ENCODE measurements around the gene NLRP11. TPM values are rescaled to one million over a fixed set of nuclear protein-coding genes. Genes with fewer than 3 reads are reported as not detected.

Gene NLRP11
- total and polyA plus RNA-seq, 2 of the 4 experiments (the other 2 are of a cell fraction): not detected

GRCh38 chr19:55738302-55738701 is 93.5 kb downstream of the NLRP11 start, which contains the start of gene NLRP9:
TSS of gene NLRP9 (minus strand) at chr19:55738402. CDS start at chr19:55738374, 28 bp downstream.
- POLR2A ChIA-PET (ENCODE audit: unreplicated experiment): no interaction called here
- H4K20me1 ChIP-seq (ENCODE audit: insufficient read depth, low read length): no peaks in the 10 kb centered on the region
- TF ChIP-seq RFX5 (IDR thresholded peaks at IDR 0.05; ENCODE audit: low read depth, low read length) (no peak), CHD1 (IDR thresholded peaks at IDR 0.05; ENCODE audit: low read depth, low read length) (no peak), MAFK (IDR thresholded peaks at IDR 0.05; ENCODE audit: low read depth, low read length) (no peak), BHLHE40 (IDR thresholded peaks at IDR 0.05; ENCODE audit: low read depth, low read length) (no peak)
- TF ChIP-seq, protein P1, sequence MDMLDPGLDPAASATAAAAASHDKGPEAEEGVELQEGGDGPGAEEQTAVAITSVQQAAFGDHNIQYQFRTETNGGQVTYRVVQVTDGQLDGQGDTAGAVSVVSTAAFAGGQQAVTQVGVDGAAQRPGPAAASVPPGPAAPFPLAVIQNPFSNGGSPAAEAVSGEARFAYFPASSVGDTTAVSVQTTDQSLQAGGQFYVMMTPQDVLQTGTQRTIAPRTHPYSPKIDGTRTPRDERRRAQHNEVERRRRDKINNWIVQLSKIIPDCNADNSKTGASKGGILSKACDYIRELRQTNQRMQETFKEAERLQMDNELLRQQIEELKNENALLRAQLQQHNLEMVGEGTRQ (IDR thresholded peaks at IDR 0.05; ENCODE audit: low read depth, low read length): no peak
- no peak within 1 kb of the TSS for H4K91ac ChIP-seq (ENCODE audit: insufficient read depth, low read depth, low read length)
- CTCF ChIA-PET: no interaction called here
- no peak within 1 kb of the TSS for H3K56ac ChIP-seq (ENCODE audit: extremely low read depth, insufficient read depth, low read length)
- H2AK5ac ChIP-seq (ENCODE audit: low read depth, low read length): no peak within 1 kb of the TSS
- no peak within 1 kb of the TSS for H3K9ac ChIP-seq (ENCODE audit: low read depth, low read length)
- H2BK20ac ChIP-seq (ENCODE audit: low read depth, low read length): no peak within 1 kb of the TSS
- no peaks in the 10 kb centered on the region for H3K4me1 ChIP-seq (ENCODE audit: control insufficient read depth, insufficient read depth, low read length)
- H3K14ac ChIP-seq (replicated peaks; ENCODE audit: low read depth, low read length): no peak within 1 kb of the TSS
- ATAC-seq (ENCODE audit: low read depth) (no peak), DNase-seq (no peak)
- no peak within 1 kb of the TSS for H2BK15ac ChIP-seq (ENCODE audit: low read depth, low read length)
- H2AK9ac ChIP-seq (replicated peaks; ENCODE audit: low read depth, low read length, poor library complexity): no peak within 1 kb of the TSS
- H3K9me3 ChIP-seq (ENCODE audit: control insufficient read depth, insufficient read depth, low read length): peaks cover 4% of the 10 kb centered on the region; the same call in 1 of the 2 replicates
- no peak within 1 kb of the TSS for H2BK120ac ChIP-seq (ENCODE audit: low read depth, low read length)
- no peaks in the 10 kb centered on the region for H3K79me1 ChIP-seq (ENCODE audit: low read depth in 1 of 2, low read length in 2 of 2)
- H3K4ac ChIP-seq (ENCODE audit: low read depth, low read length): no peak within 1 kb of the TSS
- no peak within 1 kb of the TSS for H4K5ac ChIP-seq (ENCODE audit: low read depth, low read length)
- H2BK5ac ChIP-seq (ENCODE audit: low read depth, low read length, poor library complexity, severe bottlenecking): no peak within 1 kb of the TSS
- dilution Hi-C loops (cut with HindIII; ENCODE audit: low sequenced_read_pairs, unreplicated experiment): no loop called here
- H3K27me3 ChIP-seq (ENCODE audit: control insufficient read depth, insufficient read depth, low read length): no peaks in the 10 kb centered on the region
- no peak within 1 kb of the TSS for H3K27ac ChIP-seq (ENCODE audit: insufficient read depth, low read length)
- no TSS peak for BruUV-seq (replicated peaks)
- no peak within 1 kb of the TSS for H2AFZ ChIP-seq (replicated peaks; ENCODE audit: low read length, poor library complexity)
- no peak within 1 kb of the TSS for H3K4me2 ChIP-seq (ENCODE audit: low read depth, low read length)
- H4K8ac ChIP-seq (ENCODE audit: low read depth in 2 of 2, low read length in 2 of 2): no peak within 1 kb of the TSS
- intact Hi-C loops (cut with micrococcal nuclease): no loop called here
- H3K23ac ChIP-seq (ENCODE audit: low read depth, low read length): no peak within 1 kb of the TSS
- no peaks in the 10 kb centered on the region for H3K36me3 ChIP-seq (ENCODE audit: control insufficient read depth, insufficient read depth, low read length)
- H3K9me1 ChIP-seq (ENCODE audit: insufficient read depth, low read length): no peaks in the 10 kb centered on the region
- in situ Hi-C loops (cut with MboI; ENCODE audit: low sequenced_read_pairs): no loop called here
- no CpG with 5 or more reads among the region's 3 CpGs for WGBS, 2 experiments (ENCODE audit: extremely low coverage in 2 of 2, insufficient read length in 1 of 2)
- no peak within 1 kb of the TSS for H3K4me3 ChIP-seq (ENCODE audit: insufficient read depth, low read depth, low read length)
- H3K18ac ChIP-seq (ENCODE audit: low read depth, low read length): no peak within 1 kb of the TSS

Other genes with a start within 250 kb of the NLRP11 start
- gene FIZ1, start 232.5 kb downstream of the NLRP11 start, total RNA-seq (2012; rRNA removed): 0.83 and 1.3 TPM in 2 replicates
- gene FIZ1, start 232.5 kb downstream of the NLRP11 start, polyA plus RNA-seq (2012; rRNA removed): 5.5 and 5.9 TPM in 2 replicates
- 2.3 and 2.8 TPM in 2 replicates for gene ZNF524, start 231.7 kb downstream of the NLRP11 start, total RNA-seq (2012; rRNA removed)
- gene ZNF524, start 231.7 kb downstream of the NLRP11 start, polyA plus RNA-seq (2012; rRNA removed): 6.6 and 8.0 TPM in 2 replicates
- under 0.01 TPM in 2 replicates for gene ZNF865, start 226.4 kb downstream of the NLRP11 start, total RNA-seq (2012; rRNA removed)
- gene ZNF865, start 226.4 kb downstream of the NLRP11 start, polyA plus RNA-seq (2012; rRNA removed): 4.6 and 6.3 TPM in 2 replicates
- 2.5 TPM in 2 replicates for gene ZNF784, start 207.4 kb downstream of the NLRP11 start, total RNA-seq (2012; rRNA removed)
- gene ZNF784, start 207.4 kb downstream of the NLRP11 start, polyA plus RNA-seq (2012; rRNA removed): 3.7 and 4.1 TPM in 2 replicates
- 1.4 and 1.7 TPM in 2 replicates for gene ZNF580, start 191.0 kb downstream of the NLRP11 start, total RNA-seq (2012; rRNA removed)
- 36.9 and 44.4 TPM in 2 replicates for gene ZNF580, start 191.0 kb downstream of the NLRP11 start, polyA plus RNA-seq (2012; rRNA removed)
- 9.7 and 10.0 TPM in 2 replicates for gene ZNF581, start 188.3 kb downstream of the NLRP11 start, total RNA-seq (2012; rRNA removed)
- gene ZNF581, start 188.3 kb downstream of the NLRP11 start, polyA plus RNA-seq (2012; rRNA removed): 21.9 and 24.5 TPM in 2 replicates
- gene CCDC106, start 183.8 kb downstream of the NLRP11 start, total RNA-seq (2012; rRNA removed): 2.2 and 2.3 TPM in 2 replicates
- 13.6 and 15.0 TPM in 2 replicates for gene CCDC106, start 183.8 kb downstream of the NLRP11 start, polyA plus RNA-seq (2012; rRNA removed)
- 96.1 and 120 TPM in 2 replicates for gene U2AF2, start 177.0 kb downstream of the NLRP11 start, total RNA-seq (2012; rRNA removed)
- gene U2AF2, start 177.0 kb downstream of the NLRP11 start, polyA plus RNA-seq (2012; rRNA removed): 260 and 303 TPM in 2 replicates
- gene EPN1, start 156.8 kb downstream of the NLRP11 start, total RNA-seq (2012; rRNA removed): 19.0 and 21.9 TPM in 2 replicates
- 122 and 127 TPM in 2 replicates for gene EPN1, start 156.8 kb downstream of the NLRP11 start, polyA plus RNA-seq (2012; rRNA removed)
- not detected in 2 replicates for gene NLRP9, start 93.6 kb downstream of the NLRP11 start, total RNA-seq (2012; rRNA removed)
- not detected in 2 replicates for gene NLRP9, start 93.6 kb downstream of the NLRP11 start, polyA plus RNA-seq (2012; rRNA removed)
- gene RFPL4A, start 72.9 kb downstream of the NLRP11 start, total RNA-seq (2012; rRNA removed): not detected in 2 replicates
- gene RFPL4A, start 72.9 kb downstream of the NLRP11 start, polyA plus RNA-seq (2012; rRNA removed): 0.07 TPM in 1 of 2 replicates, not detected in the other
- gene RFPL4AL1, start 62.9 kb downstream of the NLRP11 start, total RNA-seq (2012; rRNA removed): not detected in 2 replicates
- not detected in 2 replicates for gene RFPL4AL1, start 62.9 kb downstream of the NLRP11 start, polyA plus RNA-seq (2012; rRNA removed)
- gene NLRP4, start 4.5 kb upstream of the NLRP11 start, total RNA-seq (2012; rRNA removed): not detected in 2 replicates
- gene NLRP4, start 4.5 kb upstream of the NLRP11 start, polyA plus RNA-seq (2012; rRNA removed): not detected in 2 replicates
- not detected in 2 replicates for gene NLRP13, start 100.3 kb upstream of the NLRP11 start, total RNA-seq (2012; rRNA removed)
- gene NLRP13, start 100.3 kb upstream of the NLRP11 start, polyA plus RNA-seq (2012; rRNA removed): not detected in 2 replicates
- not detected in 2 replicates for gene NLRP8, start 115.8 kb upstream of the NLRP11 start, total RNA-seq (2012; rRNA removed)
- not detected in 2 replicates for gene NLRP8, start 115.8 kb upstream of the NLRP11 start, polyA plus RNA-seq (2012; rRNA removed)
- gene NLRP5, start 154.8 kb upstream of the NLRP11 start, total RNA-seq (2012; rRNA removed): not detected in 2 replicates
- not detected in 2 replicates for gene NLRP5, start 154.8 kb upstream of the NLRP11 start, polyA plus RNA-seq (2012; rRNA removed)

All from IMR-90 (cell line).